Measurements from ENCODE around the gene TCF19.

TCF19 gene

GRCh38 chr6:31204751-31205145 lies 46.4 kb downstream of the TCF19 start:
- DNase-seq (ENCODE audit: low read depth in 3 of 3, low spot score in 1 of 3): no peak

DNA sequence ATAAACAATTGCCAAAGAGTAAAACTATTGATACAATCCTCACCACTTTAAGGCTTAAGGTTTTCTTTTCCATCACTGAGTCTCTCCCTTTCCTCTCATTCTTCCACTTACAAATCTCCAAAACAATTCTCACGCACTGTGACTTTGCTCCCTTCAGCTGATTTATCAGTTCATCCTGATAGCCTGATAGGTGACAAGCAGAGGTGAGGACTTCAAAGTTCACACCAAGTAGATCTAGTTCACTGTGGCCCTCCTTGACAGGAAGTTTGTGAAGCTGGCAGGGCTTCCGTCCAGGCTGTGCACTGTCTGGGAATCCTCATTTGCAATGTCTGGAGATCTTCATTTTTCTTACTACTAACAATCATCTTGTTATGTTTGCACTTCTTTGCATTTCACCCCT lies 47.2 kb downstream of the TCF19 start:
- no peak for DNase-seq (ENCODE audit: low read depth in 3 of 3, low spot score in 1 of 3)

DNA sequence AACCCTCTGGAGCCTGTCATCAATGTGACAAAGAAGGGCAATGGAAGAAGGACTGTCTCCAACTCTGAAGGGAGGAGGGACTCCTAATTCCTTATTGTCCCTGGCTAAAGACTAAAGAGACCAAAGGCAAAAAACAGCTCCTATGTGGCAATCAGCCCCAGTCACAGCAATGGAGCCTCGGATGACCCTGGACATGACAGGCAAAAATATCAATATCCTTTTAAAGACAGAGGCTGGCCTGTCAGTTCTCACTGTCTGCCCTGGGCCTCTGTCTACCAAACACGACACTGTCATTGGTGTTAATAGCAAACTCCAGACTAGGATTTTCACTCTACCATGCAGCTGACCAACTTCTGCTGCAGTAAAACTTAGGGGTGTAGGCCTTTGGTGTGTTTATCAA lies 50.1 kb downstream of the TCF19 start:
- no peak for DNase-seq (ENCODE audit: low read depth in 3 of 3, low spot score in 1 of 3)

- DNase-seq (ENCODE audit: low read depth in 3 of 3, low spot score in 1 of 3): no peak
Measured at GRCh38 chr6:31209137-31209536, 50.7 kb downstream of the TCF19 start.

DNA sequence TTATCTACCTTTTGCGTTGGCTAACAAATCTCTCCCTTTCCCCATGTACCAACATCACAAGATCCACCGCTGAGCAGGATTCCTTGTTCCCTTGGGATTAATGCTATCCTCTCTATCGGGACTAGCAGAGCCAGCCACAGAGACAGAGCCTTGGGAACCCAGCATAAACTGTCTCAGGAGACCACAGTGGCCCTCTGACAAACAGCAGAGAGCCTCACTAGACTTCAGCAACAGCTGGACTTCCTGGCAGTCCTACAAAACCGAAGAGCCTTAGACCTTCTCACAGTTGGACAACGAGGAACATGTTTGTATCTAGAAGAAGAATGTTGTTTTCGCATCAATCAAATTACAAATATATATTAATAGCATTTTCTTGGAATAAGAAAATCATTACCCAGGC lies 51.7 kb downstream of the TCF19 start:
- DNase-seq (ENCODE audit: low read depth in 3 of 3, low spot score in 1 of 3): no peak

DNA sequence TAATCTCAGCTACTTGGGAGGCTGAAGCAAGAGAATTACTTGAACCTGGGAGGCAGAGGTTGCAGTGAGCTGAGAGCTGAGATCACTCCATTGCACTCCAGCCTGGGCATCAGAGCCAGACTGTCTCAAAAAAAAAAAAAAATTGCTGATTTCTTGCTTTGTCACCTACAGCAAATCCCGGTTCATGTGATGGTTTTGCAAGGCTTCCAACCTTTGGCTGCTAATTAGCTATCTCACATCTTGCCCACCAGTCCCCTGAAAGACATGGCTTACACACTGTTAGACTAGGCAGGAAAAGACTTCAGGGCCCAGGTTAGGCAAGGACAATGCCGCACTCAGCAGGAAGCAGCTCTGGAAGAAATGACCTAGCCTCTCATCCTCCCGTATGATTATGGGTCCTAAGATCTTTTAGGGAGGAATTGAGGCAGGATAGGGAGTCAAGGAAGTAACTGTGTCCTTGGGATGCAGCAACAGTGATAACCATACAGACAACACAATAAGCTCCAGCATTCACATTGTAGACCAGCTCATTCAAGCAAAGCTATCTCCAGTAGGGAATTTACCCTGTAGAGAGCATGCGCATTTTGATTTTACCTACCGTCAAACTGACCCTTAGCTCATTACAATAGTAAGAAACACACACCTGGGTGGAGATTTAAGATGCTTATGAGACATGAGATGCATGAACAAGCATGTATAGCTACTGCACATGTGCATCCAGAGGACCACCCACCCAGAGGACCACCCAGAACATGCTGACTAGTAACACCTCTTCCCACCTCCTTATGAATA lies 52.5 kb downstream of the TCF19 start:
- DNase-seq (ENCODE audit: low read depth in 3 of 3, low spot score in 1 of 3): no peak
